Hepatocyte (in vitro differentiated cells): ENCODE measurements around the gene UBE2E1.

Source experiments
- CTCF ChIP-seq: fragments of 200-600 bp; sonication (generic); IDR thresholded peaks from 2 replicates; pipeline ENCODE4 v1.5.1; 2016; ENCODE audit warnings: antibody characterized with exemption, mild to moderate bottlenecking; ENCODE audit not compliant: poor library complexity
- EZH2 ChIP-seq: fragments of 200-600 bp; sonication (generic); IDR thresholded peaks from 2 replicates; pipeline ENCODE4 v1.6.1; 2016; ENCODE audit warnings: antibody characterized with exemption, mild to moderate bottlenecking, borderline replicate concordance

- TF ChIP-seq CTCF (no peak), EZH2 (no peak)
Observed at GRCh38 chr3:23785882-23786281, 19.9 kb upstream of the UBE2E1 start.
